PC-9 (cell line): Measurements from ENCODE around the gene MYOZ2. TPM values are rescaled to one million over a fixed set of nuclear protein-coding genes. Genes with fewer than 3 reads are reported as not detected.
"Not testable (repeated sequence)": the region's sequence is repeated elsewhere in the genome, so short reads cannot be mapped to it uniquely, and the experiment has no call there.

Source experiments
- BruUV-seq: library from RNA; stranded (reverse); fragments of 400-500 nt; replicated peaks from 2 replicates; lab custom pipeline; 2021; lab: Mats Ljungman, UMichigan
- CTCF ChIA-PET: fragments of 300-600 bp; sonication (Branson Sonifier 250); formaldehyde crosslinking; loops from one replicate; lab custom pipeline; 2022; ENCODE audit warnings: antibody characterized with exemption; lab: Charles Lee
- POLR2A ChIA-PET: fragments of 300-600 bp; sonication (Branson Sonifier 250); formaldehyde crosslinking; loops from one replicate; lab custom pipeline; 2022; ENCODE audit warnings: antibody characterized with exemption; ENCODE audit not compliant: unreplicated experiment; lab: Charles Lee
- DNase-seq, 2 experiments: peaks; one replicate each; pipeline versions ENCODE4 v3.0.0 to v3.0.0-alpha.2; 2015 to 2022; ENCODE audit warnings: mixed read lengths in 1 of 2
- H2AFZ ChIP-seq: fragments of 200-600 bp; sonication (generic); 2 replicates; pipeline ENCODE4 v1.8.1; 2017; ENCODE audit warnings: antibody characterized with exemption
- H3F3A ChIP-seq: fragments of 200-600 bp; sonication (generic); 2 replicates; pipeline ENCODE4 v1.8.1; 2017; ENCODE audit warnings: antibody characterized with exemption, mild to moderate bottlenecking, low read depth; ENCODE audit not compliant: insufficient read depth
- H3K27ac ChIP-seq: fragments of 200-600 bp; sonication (generic); 2 replicates; pipeline ENCODE4 v1.6.1; 2016; ENCODE audit warnings: mixed run types
- H3K27me3 ChIP-seq: fragments of 200-600 bp; sonication (generic); 2 replicates; pipeline ENCODE4 v1.6.1; 2016; ENCODE audit warnings: low read depth, mixed run types; ENCODE audit not compliant: insufficient read depth
- H3K36me3 ChIP-seq: fragments of 200-600 bp; sonication (generic); 2 replicates; pipeline ENCODE4 v1.6.1; 2016; ENCODE audit warnings: low read depth, mixed run types
- H3K4me1 ChIP-seq: fragments of 200-600 bp; sonication (generic); replicated peaks from 2 replicates; pipeline ENCODE4 v1.6.1; 2016; ENCODE audit warnings: mixed run types; ENCODE audit not compliant: insufficient read depth
- H3K4me2 ChIP-seq: fragments of 200-600 bp; sonication (generic); 2 replicates; pipeline ENCODE4 v1.6.1; 2017; ENCODE audit warnings: mixed run types
- H3K4me3 ChIP-seq: fragments of 200-600 bp; sonication (generic); 2 replicates; pipeline ENCODE4 v1.6.1; 2016; ENCODE audit warnings: mixed run types
- H3K79me2 ChIP-seq: fragments of 200-600 bp; sonication (generic); 2 replicates; pipeline ENCODE4 v1.6.1; 2017; ENCODE audit warnings: low read depth, mixed run types
- H3K9me2 ChIP-seq: fragments of 200-600 bp; sonication (generic); 2 replicates; pipeline ENCODE4 v1.8.1; 2017; ENCODE audit warnings: mild to moderate bottlenecking; ENCODE audit not compliant: insufficient read depth
- H3K9me3 ChIP-seq: fragments of 200-600 bp; sonication (generic); 2 replicates; pipeline ENCODE4 v1.8.1; 2016; ENCODE audit warnings: low read depth; ENCODE audit not compliant: insufficient read depth
- H4K20me1 ChIP-seq: fragments of 200-600 bp; sonication (generic); 2 replicates; pipeline ENCODE4 v1.8.1; 2017; ENCODE audit not compliant: insufficient read depth
- CTCF ChIP-seq: fragments of 200-600 bp; sonication (generic); conservative IDR thresholded peaks from 2 replicates; pipeline ENCODE4 v1.6.1; 2017; ENCODE audit warnings: mixed run types, antibody characterized with exemption, mild to moderate bottlenecking, moderate library complexity
- EZH2 ChIP-seq: fragments of 200-600 bp; sonication (generic); IDR thresholded peaks from 2 replicates; pipeline ENCODE4 v1.8.0; 2017; ENCODE audit warnings: antibody characterized with exemption, low read depth
- intact Hi-C: fragments of 100-400 bp; cut with micrococcal nuclease; formaldehyde crosslinking; loops from one replicate; pipeline ENCODE4 v1.10.0; 2022; ENCODE audit not compliant: unreplicated experiment
- total RNA-seq: library from RNA; stranded (reverse); gene quantifications from 2 replicates; pipeline ENCODE4 v1.2.3, GENCODE V29; 2021

The MYOZ2 gene
- total RNA-seq, 1 experiment from 2014 or later, result not detected

- Histone ChIP-seq H3F3A (no peaks in the 10 kb centered on the region), H3K79me2 (no peaks in the 10 kb centered on the region), H3K9me2 (no peaks in the 10 kb centered on the region), H4K20me1 (no peaks in the 10 kb centered on the region), H3K9me3 (no peaks in the 10 kb centered on the region), H2AFZ (no peak overlapping the region; the same call in 1 of the 2 replicates), H3K27ac (no peak overlapping the region), H3K4me3 (no peak overlapping the region), H3K36me3 (no peaks in the 10 kb centered on the region), H3K4me2 (no peak overlapping the region), H3K27me3 (no peaks in the 10 kb centered on the region), H3K4me1 (no peaks in the 10 kb centered on the region)
- no peak for DNase-seq
- intact Hi-C loops, result no loop called here
- ChIA-PET CTCF (no interaction called here), POLR2A (no interaction called here)
- TF ChIP-seq CTCF, result no peak
- TF ChIP-seq EZH2, result no peak
- no TSS peak for BruUV-seq
Observed at GRCh38 chr4:119172223-119172622, 36.6 kb downstream of the MYOZ2 start.

- H3K4me1 ChIP-seq, H2AFZ ChIP-seq, H4K20me1 ChIP-seq, DNase-seq, H3F3A ChIP-seq, H3K9me2 ChIP-seq, CTCF ChIA-PET, H3K4me3 ChIP-seq, BruUV-seq, H3K27me3 ChIP-seq, H3K4me2 ChIP-seq, H3K79me2 ChIP-seq, H3K27ac ChIP-seq, H3K36me3 ChIP-seq, H3K9me3 ChIP-seq, intact Hi-C loops: not testable (repeated sequence)
- POLR2A ChIA-PET, result interaction anchor here (0.6 kb wide), 1 partner anchor 1273 kb away, joined by 3 read pairs; no protein-coding TSS in a partner anchor
Observed at GRCh38 chr4:119173729-119174361, 38.2 kb downstream of the MYOZ2 start.

GRCh38 chr4:119179011-119179410 lies 43.4 kb downstream of the MYOZ2 start:
- no TSS peak for BruUV-seq
- Histone ChIP-seq H3K9me2 (no peaks in the 10 kb centered on the region), H4K20me1 (no peaks in the 10 kb centered on the region), H3K4me3 (no peak overlapping the region), H3F3A (no peaks in the 10 kb centered on the region), H3K9me3 (no peaks in the 10 kb centered on the region), H3K27me3 (no peaks in the 10 kb centered on the region), H3K79me2 (no peaks in the 10 kb centered on the region), H3K36me3 (no peaks in the 10 kb centered on the region), H3K27ac (no peak overlapping the region), H2AFZ (no peak overlapping the region), H3K4me2 (no peak overlapping the region), H3K4me1 (no peaks in the 10 kb centered on the region)
- DNase-seq, result no peak
- ChIA-PET CTCF (no interaction called here), POLR2A (no interaction called here)
- TF ChIP-seq EZH2, result no peak
- TF ChIP-seq CTCF, result no peak
- intact Hi-C loops, result no loop called here

GRCh38 chr4:119184128-119184527 lies 48.5 kb downstream of the MYOZ2 start:
- POLR2A ChIA-PET, result no interaction called here
- no peaks in the 10 kb centered on the region for H3K36me3 ChIP-seq
- no peaks in the 10 kb centered on the region for H4K20me1 ChIP-seq
- H3K4me3 ChIP-seq, result no peak overlapping the region
- BruUV-seq, result no TSS peak
- H3K9me2 ChIP-seq, result no peaks in the 10 kb centered on the region
- no peaks in the 10 kb centered on the region for H3K27me3 ChIP-seq
- CTCF ChIA-PET, result interaction anchor here (0.7 kb wide), 1 partner anchor 159 kb away, joined by 3 read pairs; no protein-coding TSS in a partner anchor
- H3K27ac ChIP-seq, result no peak overlapping the region
- no peak overlapping the region for H3K4me2 ChIP-seq
- DNase-seq, result no peak
- H3K4me1 ChIP-seq, result no peaks in the 10 kb centered on the region
- intact Hi-C loops, result no loop called here
- H3F3A ChIP-seq, result no peaks in the 10 kb centered on the region
- TF ChIP-seq CTCF (no peak), EZH2 (no peak)
- no peak overlapping the region for H2AFZ ChIP-seq
- no peaks in the 10 kb centered on the region for H3K9me3 ChIP-seq
- no peaks in the 10 kb centered on the region for H3K79me2 ChIP-seq
